Body of pancreas (tissue), 4 donors: ENCODE data around the gene PTPRQ.

Source experiments
- POLR2A ChIP-seq, 3 donors: fragments of 450-650 bp; IDR thresholded peaks; one replicate each; pipeline ENCODE4 v1.6.1; 2016; ENCODE audit warnings: antibody characterized with exemption in 3 of 3, mild to moderate bottlenecking in 2 of 3
- TF ChIP-seq, protein P1 (sequence below), 7 experiments: fragments of 450-650 bp in 4 of 7; fragments of 200-600 bp in 3 of 7; sonication (generic) in 3 of 7; IDR thresholded peaks; one replicate each; pipeline ENCODE4 v1.5.1; 2016 to 2019; ENCODE audit warnings: antibody characterized with exemption in 7 of 7

DNA sequence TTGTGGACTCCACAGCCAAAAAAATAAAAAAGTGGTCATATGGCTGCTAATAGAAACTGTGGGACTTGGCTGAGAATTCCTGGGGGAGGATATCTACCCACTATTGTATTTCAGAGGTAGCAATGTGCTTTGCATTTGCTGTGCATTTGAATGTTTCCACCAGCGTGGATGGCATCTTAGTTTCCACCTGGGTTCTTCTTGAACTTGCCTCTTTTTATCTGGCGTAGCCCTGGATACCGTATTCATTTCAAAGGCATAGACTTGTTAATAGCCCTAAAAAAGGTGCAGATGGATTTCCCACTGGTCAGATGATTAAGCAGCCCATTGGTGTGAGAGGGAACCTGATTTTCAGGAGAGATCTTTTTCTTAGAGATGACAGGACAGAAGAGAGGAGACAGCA, 270.8 kb downstream of the PTPRQ start:
- TF ChIP-seq, protein P1, sequence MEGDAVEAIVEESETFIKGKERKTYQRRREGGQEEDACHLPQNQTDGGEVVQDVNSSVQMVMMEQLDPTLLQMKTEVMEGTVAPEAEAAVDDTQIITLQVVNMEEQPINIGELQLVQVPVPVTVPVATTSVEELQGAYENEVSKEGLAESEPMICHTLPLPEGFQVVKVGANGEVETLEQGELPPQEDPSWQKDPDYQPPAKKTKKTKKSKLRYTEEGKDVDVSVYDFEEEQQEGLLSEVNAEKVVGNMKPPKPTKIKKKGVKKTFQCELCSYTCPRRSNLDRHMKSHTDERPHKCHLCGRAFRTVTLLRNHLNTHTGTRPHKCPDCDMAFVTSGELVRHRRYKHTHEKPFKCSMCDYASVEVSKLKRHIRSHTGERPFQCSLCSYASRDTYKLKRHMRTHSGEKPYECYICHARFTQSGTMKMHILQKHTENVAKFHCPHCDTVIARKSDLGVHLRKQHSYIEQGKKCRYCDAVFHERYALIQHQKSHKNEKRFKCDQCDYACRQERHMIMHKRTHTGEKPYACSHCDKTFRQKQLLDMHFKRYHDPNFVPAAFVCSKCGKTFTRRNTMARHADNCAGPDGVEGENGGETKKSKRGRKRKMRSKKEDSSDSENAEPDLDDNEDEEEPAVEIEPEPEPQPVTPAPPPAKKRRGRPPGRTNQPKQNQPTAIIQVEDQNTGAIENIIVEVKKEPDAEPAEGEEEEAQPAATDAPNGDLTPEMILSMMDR (IDR thresholded peaks at IDR 0.05) = no peak
- no peak for TF ChIP-seq POLR2A (IDR thresholded peaks at IDR 0.05)
